Measurements from ENCODE around the gene AXIN2.

AXIN2 gene

DNA sequence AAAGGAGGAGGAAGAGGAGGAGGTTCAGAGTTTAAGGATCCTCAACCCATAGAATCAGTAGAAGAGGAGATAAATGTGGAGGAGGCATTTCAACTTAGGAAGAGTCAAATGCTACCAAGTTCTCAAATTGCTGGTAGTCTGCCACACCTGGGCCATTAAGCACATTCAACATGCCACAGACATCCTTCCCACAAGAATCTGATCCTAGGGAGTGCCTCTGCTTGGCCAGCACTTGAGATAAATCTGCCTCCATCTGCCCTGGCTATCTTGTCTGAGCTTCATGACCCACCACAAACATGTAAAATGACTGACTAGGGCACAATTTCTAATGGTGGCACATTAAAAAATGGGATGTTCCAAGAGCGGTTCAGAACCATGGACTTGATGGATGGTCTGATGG, 37.3 kb upstream of the AXIN2 start:
- Histone ChIP-seq H3K27ac (ENCODE audit: extremely low read depth, low read depth, low read length) (no peak overlapping the region), H3K36me3 (ENCODE audit: control insufficient read depth in 2 of 2, insufficient read depth in 1 of 2, low read length in 2 of 2) (no peaks in the 10 kb centered on the region), H3K4me1 (ENCODE audit: control insufficient read depth, insufficient read depth, low read length) (no peaks in the 10 kb centered on the region), H3K4me3 (ENCODE audit: low read depth, low read length) (no peak overlapping the region), H3K9me3 (ENCODE audit: control insufficient read depth, insufficient read depth, low read depth, low read length) (no peaks in the 10 kb centered on the region)
- CTCF ChIA-PET: interaction anchor here (0.6 to 0.7 kb wide), 2 partner anchors 21 to 614 kb away, joined by 3 read pairs; no protein-coding TSS in a partner anchor
- no peak for TF ChIP-seq ZSCAN23 (tag by site-specific recombination; IDR thresholded peaks at IDR 0.05)
- TF ChIP-seq, protein P1, sequence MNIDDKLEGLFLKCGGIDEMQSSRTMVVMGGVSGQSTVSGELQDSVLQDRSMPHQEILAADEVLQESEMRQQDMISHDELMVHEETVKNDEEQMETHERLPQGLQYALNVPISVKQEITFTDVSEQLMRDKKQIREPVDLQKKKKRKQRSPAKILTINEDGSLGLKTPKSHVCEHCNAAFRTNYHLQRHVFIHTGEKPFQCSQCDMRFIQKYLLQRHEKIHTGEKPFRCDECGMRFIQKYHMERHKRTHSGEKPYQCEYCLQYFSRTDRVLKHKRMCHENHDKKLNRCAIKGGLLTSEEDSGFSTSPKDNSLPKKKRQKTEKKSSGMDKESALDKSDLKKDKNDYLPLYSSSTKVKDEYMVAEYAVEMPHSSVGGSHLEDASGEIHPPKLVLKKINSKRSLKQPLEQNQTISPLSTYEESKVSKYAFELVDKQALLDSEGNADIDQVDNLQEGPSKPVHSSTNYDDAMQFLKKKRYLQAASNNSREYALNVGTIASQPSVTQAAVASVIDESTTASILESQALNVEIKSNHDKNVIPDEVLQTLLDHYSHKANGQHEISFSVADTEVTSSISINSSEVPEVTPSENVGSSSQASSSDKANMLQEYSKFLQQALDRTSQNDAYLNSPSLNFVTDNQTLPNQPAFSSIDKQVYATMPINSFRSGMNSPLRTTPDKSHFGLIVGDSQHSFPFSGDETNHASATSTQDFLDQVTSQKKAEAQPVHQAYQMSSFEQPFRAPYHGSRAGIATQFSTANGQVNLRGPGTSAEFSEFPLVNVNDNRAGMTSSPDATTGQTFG (tag by site-specific recombination; IDR thresholded peaks at IDR 0.05; ENCODE audit: borderline replicate concordance): no peak
- POLR2A ChIA-PET: no interaction called here

- no peak overlapping the region for H3K4me3 ChIP-seq (ENCODE audit: low read depth, low read length)
- TF ChIP-seq ZNF670 (tag by site-specific recombination; IDR thresholded peaks at IDR 0.05; ENCODE audit: low read depth): no peak
- no peak for TF ChIP-seq GLIS2 (tag by site-specific recombination; IDR thresholded peaks at IDR 0.05)
- TF ChIP-seq, protein P2, sequence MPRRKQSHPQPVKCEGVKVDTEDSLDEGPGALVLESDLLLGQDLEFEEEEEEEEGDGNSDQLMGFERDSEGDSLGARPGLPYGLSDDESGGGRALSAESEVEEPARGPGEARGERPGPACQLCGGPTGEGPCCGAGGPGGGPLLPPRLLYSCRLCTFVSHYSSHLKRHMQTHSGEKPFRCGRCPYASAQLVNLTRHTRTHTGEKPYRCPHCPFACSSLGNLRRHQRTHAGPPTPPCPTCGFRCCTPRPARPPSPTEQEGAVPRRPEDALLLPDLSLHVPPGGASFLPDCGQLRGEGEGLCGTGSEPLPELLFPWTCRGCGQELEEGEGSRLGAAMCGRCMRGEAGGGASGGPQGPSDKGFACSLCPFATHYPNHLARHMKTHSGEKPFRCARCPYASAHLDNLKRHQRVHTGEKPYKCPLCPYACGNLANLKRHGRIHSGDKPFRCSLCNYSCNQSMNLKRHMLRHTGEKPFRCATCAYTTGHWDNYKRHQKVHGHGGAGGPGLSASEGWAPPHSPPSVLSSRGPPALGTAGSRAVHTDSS (tag by site-specific recombination; IDR thresholded peaks at IDR 0.05): no peak
- TF ChIP-seq, protein P3, sequence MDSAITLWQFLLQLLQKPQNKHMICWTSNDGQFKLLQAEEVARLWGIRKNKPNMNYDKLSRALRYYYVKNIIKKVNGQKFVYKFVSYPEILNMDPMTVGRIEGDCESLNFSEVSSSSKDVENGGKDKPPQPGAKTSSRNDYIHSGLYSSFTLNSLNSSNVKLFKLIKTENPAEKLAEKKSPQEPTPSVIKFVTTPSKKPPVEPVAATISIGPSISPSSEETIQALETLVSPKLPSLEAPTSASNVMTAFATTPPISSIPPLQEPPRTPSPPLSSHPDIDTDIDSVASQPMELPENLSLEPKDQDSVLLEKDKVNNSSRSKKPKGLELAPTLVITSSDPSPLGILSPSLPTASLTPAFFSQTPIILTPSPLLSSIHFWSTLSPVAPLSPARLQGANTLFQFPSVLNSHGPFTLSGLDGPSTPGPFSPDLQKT (IDR thresholded peaks at IDR 0.05; ENCODE audit: borderline replicate concordance, low read depth, low read length): no peak
- TF ChIP-seq, protein P4, sequence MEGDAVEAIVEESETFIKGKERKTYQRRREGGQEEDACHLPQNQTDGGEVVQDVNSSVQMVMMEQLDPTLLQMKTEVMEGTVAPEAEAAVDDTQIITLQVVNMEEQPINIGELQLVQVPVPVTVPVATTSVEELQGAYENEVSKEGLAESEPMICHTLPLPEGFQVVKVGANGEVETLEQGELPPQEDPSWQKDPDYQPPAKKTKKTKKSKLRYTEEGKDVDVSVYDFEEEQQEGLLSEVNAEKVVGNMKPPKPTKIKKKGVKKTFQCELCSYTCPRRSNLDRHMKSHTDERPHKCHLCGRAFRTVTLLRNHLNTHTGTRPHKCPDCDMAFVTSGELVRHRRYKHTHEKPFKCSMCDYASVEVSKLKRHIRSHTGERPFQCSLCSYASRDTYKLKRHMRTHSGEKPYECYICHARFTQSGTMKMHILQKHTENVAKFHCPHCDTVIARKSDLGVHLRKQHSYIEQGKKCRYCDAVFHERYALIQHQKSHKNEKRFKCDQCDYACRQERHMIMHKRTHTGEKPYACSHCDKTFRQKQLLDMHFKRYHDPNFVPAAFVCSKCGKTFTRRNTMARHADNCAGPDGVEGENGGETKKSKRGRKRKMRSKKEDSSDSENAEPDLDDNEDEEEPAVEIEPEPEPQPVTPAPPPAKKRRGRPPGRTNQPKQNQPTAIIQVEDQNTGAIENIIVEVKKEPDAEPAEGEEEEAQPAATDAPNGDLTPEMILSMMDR (tag by site-specific recombination; IDR thresholded peaks at IDR 0.05): no peak
- TF ChIP-seq ZNF707 (tag by site-specific recombination; IDR thresholded peaks at IDR 0.05): no peak
- H3K9me3 ChIP-seq (ENCODE audit: control insufficient read depth, insufficient read depth, low read depth, low read length): no peaks in the 10 kb centered on the region
- no peaks in the 10 kb centered on the region for H3K4me1 ChIP-seq (ENCODE audit: control insufficient read depth, insufficient read depth, low read length)
- H3K36me3 ChIP-seq (ENCODE audit: control insufficient read depth in 2 of 2, insufficient read depth in 1 of 2, low read length in 2 of 2): no peaks in the 10 kb centered on the region
- no peak overlapping the region for H3K27ac ChIP-seq (ENCODE audit: extremely low read depth, low read depth, low read length)
- POLR2A ChIA-PET: no interaction called here
- CTCF ChIA-PET: interaction anchor here (1.0 kb wide), 1 partner anchor 39 kb away, joined by 3 read pairs; no protein-coding TSS in a partner anchor
These were observed 33.7 kb upstream of the AXIN2 start for GRCh38 chr17:65595071-65595656.

DNA sequence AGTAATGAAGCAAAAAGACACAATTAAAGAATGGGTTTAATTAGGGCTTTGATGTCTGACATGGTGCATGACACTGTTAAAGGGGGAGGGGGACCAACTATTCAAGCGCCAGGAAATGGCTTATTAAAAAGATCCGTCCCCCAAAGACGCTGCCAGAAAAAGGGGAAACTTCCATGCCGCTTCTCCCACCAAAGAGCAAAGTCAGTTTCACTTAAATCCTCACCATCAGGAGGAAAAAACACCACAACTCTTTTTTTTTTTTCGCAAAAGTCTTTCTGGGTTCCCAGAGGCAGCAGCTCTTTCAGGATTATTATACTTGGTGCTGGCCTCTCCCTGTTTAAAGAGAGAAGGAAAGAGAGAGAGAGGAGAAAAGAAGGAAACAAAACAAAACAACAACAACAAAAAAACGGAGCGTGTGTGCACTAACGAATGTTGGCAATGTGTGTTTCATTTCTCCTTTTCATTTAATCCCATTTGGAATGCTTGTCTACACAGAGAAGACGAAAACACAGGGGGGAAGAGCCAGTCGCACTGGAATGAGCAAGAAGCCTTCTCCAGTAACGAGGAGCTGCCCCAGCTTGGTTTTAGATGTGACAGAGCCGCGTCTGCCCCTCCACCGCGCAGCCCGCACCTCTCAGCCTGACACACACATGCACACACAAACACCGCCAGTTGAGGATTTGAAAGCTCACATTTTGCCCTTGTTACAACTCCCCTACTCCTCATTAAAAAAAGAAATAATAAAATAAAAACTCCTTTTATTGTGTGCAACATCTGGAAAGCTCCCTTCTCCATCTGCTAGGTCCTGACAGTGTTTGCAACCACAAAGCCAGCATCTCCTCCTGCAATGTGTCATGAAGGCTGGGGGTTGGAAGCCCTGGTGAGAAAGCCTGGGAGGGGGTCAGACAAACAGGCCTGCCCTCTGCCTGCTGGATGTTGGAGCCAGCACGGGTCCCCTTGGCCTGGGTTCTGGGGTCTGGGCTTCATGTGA, 32.7 kb upstream of the AXIN2 start:
- H3K36me3 ChIP-seq (ENCODE audit: control insufficient read depth in 2 of 2, insufficient read depth in 1 of 2, low read length in 2 of 2): no peaks in the 10 kb centered on the region
- TF ChIP-seq, protein P5, sequence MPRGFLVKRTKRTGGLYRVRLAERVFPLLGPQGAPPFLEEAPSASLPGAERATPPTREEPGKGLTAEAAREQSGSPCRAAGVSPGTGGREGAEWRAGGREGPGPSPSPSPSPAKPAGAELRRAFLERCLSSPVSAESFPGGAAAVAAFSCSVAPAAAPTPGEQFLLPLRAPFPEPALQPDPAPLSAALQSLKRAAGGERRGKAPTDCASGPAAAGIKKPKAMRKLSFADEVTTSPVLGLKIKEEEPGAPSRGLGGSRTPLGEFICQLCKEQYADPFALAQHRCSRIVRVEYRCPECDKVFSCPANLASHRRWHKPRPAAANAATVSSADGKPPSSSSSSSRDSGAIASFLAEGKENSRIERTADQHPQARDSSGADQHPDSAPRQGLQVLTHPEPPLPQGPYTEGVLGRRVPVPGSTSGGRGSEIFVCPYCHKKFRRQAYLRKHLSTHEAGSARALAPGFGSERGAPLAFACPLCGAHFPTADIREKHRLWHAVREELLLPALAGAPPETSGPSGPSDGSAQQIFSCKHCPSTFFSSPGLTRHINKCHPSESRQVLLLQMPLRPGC (tag by site-specific recombination; IDR thresholded peaks at IDR 0.05): no peak
- no peak for TF ChIP-seq GLIS1 (tag by site-specific recombination; IDR thresholded peaks at IDR 0.05)
- no peak for TF ChIP-seq PBX3 (CRISPR knock-in tag; IDR thresholded peaks at IDR 0.05)
- no peak for TF ChIP-seq GFI1B (tag by site-specific recombination; IDR thresholded peaks at IDR 0.05)
- TF ChIP-seq SP7 (tag by site-specific recombination; IDR thresholded peaks at IDR 0.05): no peak
- no peak for TF ChIP-seq ZNF549 (tag by site-specific recombination; IDR thresholded peaks at IDR 0.05)
- no peaks in the 10 kb centered on the region for H3K4me1 ChIP-seq (ENCODE audit: control insufficient read depth, insufficient read depth, low read length)
- no peak overlapping the region for H3K4me3 ChIP-seq (ENCODE audit: low read depth, low read length)
- CTCF ChIA-PET: interaction anchor here (0.7 to 1.0 kb wide), 2 partner anchors 38 to 325 kb away, joined by 3 read pairs; no protein-coding TSS in a partner anchor
- POLR2A ChIA-PET: no interaction called here
- H3K27ac ChIP-seq (ENCODE audit: extremely low read depth, low read depth, low read length): no peak overlapping the region
- no peaks in the 10 kb centered on the region for H3K9me3 ChIP-seq (ENCODE audit: control insufficient read depth, insufficient read depth, low read depth, low read length)
